Midbrain (tissue), 1 donor: ENCODE measurements around the gene PPP1CA.

Experiments
- DNase-seq: peaks from one replicate; lab custom pipeline; 2025; lab: John Stamatoyannopoulos, UW

Gene PPP1CA

DNA sequence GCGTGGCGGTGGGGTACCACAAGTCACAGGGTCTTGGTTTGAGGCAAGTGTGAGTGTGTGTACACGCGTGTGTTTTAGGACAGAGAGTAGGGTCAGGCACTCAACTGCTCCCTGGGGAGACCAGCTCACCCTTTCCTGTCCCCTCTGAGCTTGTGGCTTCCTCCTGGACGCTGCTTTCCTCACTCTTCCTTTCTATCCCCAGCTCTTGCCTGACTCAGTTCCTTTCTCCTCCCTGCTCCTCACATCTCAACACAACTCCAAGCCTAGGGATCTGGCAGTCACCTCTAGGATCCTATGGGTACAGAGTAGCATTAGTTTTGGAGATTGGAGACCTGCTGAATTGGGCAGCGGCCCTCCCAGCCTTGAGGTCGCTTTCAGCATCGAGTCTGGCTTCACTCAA, 32.4 kb downstream of the PPP1CA start:
- DNase-seq: no peak

DNA sequence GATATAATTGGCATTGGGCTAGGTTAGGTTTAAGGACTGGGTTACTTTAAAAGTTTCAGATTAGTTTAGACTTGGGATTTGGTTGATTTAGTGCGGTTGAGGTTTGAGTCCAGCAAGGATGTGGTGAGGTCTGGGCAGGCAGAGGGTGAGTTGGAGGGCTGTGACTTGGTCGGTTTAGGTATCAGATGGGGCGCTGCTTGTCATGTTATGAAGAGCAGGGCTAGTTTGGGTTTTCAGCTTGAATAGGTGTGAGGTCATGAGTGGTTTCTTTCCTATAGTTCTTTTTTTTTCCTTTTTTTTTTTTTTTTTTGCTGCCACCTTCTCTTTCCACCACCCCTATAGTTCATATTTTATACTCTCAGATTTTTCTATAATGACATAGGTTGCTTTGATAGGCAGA, 33.0 kb downstream of the PPP1CA start:
- no peak for DNase-seq

DNA sequence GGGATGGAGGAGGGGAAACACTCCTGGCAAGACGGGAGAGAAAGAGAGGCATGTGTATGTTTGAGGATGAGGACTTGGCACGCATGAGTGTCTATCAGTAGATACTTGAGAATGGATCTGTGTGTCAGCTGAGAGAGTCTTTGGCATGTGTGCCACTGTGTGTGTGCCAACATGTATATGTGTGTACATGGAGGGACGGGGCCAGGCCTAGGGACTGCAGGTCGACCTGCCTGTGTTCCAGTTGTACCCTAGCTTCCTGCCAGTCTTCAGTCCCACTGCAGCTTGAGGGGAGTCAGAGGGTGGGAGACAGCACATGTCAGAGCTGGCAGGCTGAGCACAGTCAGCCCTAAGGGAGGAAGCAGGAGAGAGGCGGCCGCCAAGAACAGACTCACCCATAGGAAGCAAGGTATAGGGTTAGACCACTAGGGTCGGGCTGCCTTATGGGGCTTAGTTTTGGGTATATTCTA, 33.9 kb downstream of the PPP1CA start:
- no peak for DNase-seq

DNA sequence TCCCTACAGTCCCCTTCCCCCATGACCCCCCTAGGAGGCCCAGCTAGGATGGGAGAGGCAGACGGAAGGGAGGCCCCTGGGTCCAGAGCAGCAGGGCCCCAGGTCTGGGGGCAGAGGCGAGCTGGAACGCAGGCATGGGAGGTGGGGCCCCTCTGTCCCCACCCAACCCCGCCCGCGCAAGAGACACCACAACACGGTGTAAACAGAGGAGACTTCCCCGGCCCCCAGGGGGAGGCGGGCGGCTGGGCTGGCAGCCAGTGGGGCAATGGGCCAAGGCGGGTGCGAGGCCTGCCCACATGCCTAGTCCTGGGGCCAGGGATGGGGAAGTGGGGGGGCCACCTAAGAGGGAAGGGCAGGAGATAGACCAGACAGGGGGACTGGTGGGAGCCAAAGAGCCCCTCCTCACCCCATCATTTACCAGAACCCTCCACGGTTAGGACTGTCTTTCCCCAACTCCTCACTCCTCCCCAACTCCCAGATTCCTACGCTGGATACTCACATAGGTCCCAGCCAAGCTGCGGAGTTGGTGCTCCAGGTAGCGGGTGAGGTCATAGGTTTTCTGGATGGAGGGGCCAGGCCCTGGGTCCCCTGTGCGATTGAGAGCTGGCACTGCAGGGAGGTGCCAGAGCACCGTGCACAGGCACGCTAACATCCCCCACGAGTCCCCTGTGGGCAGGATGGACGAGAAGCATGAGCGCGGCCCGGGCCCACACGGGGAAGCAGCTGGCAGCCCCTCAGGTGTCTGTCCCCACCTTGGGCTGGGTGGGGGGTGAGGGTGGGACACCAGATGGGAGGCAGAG, 34.5 kb downstream of the PPP1CA start:
- DNase-seq: no peak

DNA sequence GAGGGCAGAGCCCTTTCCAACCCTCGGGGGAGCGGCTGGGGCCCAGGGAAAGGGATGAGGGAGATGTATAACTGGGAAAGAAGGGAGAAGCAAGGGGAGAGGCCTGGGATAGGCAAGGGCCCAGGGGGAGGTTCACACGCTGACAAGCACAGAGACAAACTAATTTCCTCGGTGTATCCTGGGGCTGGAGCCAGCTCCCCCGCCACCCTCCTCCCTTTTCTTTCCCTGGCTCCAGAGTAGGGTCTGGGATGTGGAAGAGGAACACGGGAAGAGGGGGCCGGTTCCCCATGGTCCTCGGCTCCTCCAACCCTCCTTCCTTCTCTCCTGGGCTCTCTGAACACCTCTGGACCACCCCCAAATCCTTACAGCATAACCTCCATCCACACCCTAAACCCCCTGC, 35.1 kb downstream of the PPP1CA start:
- DNase-seq: no peak

DNA sequence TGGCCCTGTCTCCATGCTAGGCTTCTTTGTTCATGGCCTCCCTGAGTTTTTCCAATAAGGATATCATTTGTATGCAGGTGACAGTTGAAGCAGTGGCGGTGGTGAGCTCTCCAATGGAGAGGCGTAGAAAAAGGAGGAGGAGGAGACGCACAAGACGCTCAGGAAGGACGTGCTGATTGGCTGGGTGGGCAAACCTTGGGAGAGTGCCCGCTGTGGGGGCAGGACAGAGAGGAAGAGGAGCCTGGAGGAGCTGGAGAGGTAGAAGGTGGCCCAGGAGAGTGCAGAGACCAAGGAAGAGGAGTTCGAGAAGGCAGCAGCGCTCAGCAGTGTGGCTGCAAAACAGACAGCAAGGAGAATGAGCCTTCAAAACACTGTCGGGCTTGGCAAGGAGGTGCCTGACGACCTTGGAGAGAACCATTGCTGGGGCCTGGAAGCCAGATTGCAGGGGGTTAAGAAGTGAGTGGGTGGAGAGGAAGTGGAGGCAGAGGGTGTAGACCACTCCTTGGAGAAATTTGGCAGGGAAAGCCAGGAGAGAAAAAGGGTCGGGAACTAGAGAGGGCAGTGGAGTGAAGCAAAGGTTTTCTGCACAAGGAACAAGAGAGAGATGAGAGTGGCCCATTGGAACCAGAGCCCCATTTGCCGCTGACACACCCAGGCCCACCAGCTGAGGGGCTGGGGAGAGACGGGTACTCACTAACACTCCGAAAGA, 35.8 kb downstream of the PPP1CA start:
- no peak for DNase-seq

DNA sequence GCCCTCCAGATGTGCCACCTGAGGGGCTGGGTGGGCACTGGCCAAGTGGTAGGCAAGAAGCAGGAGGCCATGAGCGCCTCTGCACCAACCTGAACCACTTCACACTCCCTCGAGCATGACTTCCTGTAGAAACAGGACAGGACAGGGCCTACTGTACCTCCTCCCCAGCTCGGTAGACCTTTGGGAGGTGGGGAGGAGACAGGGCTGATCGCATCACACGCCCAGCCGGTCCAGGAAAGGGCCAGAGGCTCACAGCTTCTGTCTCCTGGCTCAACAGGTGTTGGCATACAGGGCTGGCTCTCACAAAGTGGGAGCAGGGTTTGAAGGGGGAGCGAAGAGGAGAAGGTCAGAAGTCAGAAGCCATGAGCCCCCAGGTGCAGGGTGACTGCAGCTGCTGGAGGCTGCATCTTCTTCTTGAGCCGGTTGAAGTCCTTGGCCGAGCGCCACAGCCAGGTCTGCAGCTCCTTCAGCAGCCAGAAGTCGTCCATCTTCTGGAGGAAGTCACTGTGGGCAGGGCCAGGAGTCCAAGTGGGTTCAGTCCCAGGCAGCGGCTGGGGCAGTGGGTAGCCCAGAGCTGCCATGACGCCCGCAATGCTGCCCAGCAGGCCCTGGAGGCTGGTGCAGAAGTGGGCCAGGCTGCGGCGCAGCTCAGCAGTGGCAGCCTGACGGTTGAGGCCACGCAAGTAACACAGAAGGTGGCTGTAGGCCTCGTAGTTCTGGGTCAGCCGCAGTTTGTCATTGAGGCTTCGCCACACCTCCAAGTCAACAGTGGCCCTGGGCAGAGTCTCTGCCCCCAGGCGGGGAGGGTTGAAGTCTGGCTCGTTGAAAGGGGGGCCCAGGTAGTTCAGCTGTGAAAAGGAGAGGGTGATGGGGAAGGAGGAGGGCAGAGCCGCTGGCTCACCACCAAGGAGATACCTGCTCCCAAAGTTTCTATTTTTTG, 36.6 kb downstream of the PPP1CA start:
- no peak for DNase-seq

DNA sequence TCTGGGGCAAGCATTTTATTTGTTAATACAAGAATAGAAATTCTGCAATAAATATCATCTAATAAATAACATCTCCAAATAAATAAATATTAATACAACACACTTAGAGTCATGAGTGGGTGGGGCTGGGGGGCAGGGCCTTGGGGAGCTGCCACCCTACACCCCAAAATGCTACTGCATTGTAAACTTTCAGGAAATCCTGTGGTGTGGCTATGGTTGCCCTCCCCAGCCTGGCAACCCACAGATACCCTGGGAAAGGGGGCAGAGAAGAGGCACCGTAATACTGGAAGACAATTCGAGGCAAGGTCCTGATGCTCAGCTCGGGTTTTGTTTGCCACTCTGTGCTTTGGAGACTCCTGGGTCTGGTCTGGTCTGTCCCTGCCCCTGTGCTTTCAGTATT, 37.5 kb downstream of the PPP1CA start:
- DNase-seq: no peak

DNA sequence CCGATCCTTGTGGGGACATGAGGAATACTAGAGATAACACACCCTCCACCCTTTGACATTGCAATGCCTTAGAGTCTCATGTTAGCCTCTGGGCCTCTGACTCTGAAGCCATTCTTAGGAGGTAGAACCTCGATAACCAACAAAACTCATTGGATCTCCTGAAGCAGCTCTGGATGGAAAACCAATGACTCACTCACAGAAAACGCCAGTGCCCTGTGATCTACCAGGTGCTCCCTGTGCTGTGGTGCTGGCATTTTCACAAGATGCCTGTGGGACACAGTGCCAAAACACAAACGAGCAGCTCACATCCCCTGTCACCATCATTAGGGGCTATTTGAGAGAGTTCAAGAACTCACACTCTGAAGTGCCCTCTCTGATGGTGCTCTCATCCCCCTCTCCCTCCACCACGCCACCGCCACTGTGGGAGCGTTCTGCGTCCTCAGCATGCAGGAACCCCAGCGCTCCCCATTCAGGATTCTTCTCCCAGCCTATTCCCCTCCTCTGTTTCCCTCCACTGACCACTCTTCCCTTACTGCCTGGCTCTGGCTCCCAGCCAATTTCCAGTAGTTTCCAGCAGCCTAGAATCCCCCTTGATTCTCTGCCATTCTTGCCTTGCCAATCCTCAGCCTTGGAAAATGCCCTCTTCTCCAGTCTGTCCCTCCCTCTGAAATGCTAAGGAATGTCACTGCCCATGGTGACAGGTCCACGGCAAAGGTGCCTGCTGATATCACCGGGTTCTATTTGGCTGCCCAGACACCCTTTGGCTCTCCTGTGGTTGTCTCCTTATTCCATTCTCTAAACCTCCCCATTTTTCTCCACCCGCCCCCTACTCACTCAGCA, 43.6 kb downstream of the PPP1CA start:
- DNase-seq: no peak

DNA sequence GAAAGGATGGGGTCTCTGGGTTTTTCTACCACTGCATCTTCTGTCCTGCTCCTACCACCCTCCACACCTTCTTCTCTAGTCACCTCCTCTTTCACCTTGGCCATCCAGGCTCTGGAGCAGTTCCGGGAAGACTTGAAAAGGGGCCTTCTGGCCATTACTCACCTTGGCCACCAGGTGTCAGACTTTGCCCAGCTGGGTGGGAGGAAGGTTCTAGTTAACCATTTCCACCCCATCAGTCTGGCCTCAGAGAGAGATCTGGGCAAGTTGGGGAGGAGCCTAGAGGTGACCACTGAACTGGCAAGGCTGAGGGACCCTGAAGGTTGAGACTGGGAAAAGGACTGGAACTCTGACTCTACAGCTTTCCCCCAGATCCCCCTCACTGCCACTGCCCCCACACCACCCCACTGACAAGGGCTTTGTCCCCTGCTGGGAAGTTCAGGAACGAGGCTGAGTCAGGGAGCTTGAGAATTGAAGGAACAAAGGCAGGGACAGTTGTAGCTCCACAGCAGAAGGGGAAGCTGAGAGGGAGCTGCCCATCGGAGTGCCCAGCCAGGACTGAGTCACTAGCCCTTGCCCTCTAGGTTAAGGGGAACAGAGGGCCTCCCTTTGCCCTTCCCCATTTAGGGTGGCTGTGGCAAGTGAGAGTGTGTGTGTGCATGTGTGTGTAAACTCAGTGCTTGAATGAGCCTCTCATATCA, 44.6 kb downstream of the PPP1CA start:
- DNase-seq: peak; percentile 38

DNA sequence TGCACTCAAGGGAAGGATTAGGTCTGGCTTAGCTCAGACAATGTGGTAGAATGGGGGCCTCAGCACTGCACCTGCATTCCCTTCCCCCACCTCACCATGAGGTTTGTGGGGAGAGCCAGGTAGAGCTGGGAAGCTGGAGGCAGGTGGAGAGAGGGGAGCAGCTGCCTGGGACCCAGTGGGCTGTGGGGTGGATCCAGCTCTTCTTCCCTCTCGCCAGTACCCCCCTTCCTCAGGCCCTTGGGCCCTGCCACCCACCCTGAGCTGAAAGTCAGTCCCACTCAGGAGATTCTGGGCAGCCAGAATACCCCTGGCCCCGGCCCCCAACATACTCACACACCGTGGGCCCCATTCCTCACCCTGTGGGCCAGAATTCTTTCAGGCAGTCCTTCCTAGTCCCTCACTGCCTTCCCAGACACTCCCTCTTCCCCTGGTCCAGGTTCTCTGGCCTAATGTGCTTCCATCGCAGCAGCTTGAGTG, 45.2 kb downstream of the PPP1CA start:
- no peak for DNase-seq

DNA sequence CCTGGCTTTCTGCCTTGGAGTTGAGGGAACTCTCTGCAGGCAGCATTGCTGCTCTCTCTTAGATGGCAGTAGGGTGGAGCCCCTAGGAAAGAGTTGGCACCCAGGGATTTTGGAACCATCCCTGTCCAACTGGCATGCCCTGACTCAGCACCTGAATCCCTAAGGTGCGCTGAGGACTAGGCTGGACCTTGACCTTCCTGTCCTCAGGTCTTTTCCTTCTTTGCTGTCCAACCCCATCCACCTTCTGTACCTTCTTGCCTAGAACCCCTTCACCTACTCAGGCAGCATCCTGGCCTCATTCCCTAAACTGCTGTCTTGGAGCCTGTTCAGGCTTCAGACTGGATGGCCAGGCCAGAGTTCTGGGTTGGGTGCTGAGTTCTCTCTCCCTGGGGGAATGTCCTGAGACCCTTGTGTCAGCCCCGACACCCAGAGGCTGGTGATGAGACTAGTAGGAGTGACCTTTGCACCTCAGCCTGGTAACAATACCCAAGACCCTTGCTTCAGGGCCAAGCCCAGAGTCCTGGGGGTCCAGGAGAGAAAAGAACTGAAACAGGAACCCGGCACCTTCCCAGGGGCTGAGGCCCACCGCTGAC, 45.8 kb downstream of the PPP1CA start:
- DNase-seq: no peak

DNA sequence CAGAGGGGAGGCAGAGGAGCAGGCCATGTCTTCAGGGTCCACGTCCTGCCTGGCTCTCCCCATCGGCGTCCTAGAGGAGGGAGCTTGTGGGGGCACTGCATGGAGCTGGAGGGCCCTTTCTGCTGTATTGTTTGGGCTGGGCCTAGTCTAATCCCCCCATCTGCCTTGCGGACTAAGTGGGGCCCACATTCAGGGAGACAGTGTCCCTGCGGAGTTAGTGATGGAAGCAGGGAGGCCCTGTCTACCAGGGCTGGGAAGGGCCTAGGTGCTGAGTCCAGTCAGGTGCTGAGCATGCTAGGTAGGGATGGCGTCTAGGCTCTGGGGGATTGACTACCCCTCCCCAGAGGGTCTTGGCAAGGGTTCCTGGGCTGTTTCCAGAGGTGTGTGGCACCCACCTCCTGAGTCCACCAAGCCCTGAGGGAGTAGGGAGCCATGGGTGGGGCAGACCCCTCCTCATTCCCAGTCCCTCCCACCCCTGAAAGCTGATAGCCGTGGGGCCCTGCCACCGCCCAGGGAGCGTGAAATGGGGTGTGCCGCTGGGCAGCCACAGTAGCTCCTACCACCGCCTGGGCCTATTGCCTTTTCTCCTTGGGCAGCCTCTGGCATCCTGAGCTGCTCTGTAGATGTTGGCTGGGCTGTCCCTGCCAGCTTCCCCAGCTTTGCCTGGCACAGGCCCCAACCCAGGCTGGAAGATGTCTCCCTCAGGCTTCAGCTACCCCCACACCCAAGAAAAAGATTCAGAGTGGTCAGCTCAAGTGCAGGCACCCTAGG, 46.5 kb downstream of the PPP1CA start:
- DNase-seq: no peak

DNA sequence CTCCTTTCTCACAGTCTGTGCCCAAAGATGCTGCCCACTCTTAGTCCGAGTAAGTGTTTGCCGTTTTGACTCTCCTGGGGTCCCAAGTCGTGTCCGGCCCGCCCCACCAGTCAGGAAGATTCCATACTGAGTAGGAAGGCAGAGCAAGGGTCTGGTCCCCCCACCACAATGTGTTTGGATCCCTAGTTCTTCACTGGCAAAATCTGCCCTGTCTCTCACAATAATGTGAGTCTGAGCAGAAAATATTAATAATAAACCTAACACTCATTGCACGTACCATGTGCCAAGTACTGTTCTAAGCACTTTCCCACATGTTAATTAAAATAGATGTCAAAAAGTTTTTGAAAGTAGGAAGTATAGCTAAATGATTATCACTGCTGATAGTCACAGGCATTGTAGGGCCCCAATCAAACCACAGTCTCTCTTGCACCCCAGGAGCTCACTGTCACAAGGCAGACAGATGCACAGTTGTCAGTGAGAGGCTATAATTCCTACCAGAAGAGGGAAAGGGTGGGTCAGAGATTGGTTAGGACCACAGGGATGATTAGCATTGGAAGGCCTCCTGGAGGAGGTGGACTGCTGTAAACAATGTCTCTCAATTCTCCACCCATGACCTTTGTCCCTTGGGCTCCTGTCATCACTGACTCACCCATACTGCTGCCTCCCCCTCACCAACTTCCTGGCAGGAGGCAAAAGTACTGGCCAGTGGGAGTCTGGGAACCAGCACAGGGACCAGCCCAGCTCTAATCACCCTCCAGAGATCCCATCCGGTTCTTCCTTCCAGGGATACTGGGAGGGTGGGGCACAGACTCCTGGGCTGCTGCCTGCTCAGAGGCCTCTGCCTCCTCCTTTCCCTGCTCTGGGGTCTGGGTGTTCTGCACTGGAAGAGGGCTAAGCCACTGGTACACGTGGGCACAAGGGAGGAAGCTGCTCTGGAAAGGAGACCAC, 47.3 kb downstream of the PPP1CA start:
- DNase-seq: no peak

DNA sequence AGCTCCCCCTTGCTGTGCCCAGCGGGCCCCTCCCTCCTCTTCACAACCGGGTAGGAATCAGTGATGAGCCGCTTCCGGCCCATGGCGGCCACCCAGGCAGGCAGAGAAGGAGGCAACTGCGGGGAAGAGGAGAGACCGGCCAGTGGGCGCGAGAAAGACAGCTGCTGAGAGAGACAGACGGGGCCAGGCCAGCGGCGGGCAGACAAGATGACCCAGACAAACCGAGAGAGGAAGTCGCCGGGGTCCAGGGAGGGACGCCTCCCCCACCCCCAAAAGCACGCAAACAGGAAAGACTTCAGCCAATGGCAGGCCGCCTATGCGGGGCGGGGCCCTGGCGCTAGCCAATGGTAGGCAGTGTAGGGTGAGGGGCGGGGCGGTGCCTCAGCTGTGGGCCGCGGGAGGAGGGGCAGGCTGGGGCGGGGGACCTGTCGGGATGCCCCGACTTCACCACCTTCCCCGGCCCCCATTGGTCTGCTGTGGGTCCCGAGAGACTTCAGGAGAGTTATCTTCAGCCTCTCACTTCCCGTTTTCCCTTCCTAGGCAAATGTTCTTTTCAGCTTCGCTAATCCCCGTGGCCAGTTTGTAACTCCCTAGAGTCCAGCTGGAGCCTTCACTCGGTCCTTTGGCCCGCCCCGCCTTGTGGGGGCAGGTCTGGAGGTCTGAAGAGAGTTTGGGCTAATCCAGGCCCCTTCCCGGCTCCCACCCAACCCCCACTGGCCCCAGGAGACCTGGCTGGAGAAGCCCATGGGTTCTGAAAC, 48.2 kb downstream of the PPP1CA start, which contains the start of gene POLD4:
POLD4 (minus strand) TSS at position 230 of the 758 bp plus-strand sequence; CDS start at position 83, 147 bp downstream.
- peak; percentile 97 for DNase-seq

DNA sequence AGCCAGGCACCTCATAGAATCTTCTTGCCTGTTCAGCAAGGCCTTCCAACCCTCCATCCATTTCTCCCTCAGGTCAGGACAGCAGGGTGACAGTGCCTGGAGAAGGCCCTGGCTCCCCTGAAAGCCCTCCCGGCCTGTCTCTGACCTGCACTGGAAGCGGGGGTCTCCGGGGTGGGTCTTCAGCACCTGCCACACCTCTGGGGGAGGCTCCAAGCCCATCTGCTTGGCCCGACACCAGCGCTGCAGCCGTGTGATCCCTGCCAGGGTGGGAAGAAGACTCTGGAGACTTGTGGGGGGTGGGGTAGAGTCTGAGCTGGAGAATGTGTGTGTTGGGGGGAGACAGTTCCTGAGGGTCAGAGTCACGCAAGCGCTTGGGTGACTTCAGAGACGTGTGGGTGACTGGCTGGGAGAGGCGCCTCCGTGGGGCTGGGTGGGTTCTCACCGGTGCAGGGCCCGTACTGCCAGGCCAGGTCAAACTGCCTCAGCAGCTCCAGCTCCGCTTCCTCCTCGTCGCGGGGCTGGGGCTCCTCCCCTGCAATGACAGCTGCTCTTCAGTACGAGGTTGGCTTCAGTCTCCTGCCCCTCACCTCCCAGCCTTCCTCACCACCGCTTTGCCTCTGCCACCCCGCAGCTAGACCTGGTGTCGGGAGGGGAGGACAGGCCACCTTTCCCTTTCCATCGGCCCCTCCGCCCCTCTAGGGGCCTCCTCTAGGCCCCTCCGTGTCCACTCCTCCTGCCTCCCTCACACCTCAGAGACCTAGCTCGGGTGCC, 48.9 kb downstream of the PPP1CA start:
- DNase-seq: no peak
